Esophagus squamous epithelium (tissue), 4 donors: ENCODE data around the gene TBC1D5.

Experiments used
- CTCF ChIP-seq, 6 experiments: fragments of 450-650 bp in 4 of 6; fragments of 200-600 bp in 2 of 6; sonication (generic) in 2 of 6; IDR thresholded peaks; one replicate each; pipeline ENCODE4 v1.5.1; 2016 to 2019; ENCODE audit warnings: antibody characterized with exemption in 6 of 6, mild to moderate bottlenecking in 4 of 6, moderate library complexity in 4 of 6
- POLR2A ChIP-seq, 4 donors: fragments of 450-650 bp; IDR thresholded peaks; one replicate each; pipeline ENCODE4 v1.6.1; 2017; ENCODE audit warnings: antibody characterized with exemption in 4 of 4, mild to moderate bottlenecking in 4 of 4, moderate library complexity in 3 of 4

- no peak for TF ChIP-seq CTCF (IDR thresholded peaks at IDR 0.05)
- TF ChIP-seq POLR2A (IDR thresholded peaks at IDR 0.05), result no peak
Measured at GRCh38 chr3:17292556-17292955, 449.9 kb downstream of the TBC1D5 start.
